Skeletal muscle satellite cell (primary cell): ENCODE data around the gene GTF2F2.
A peak's percentile ranks its signal among the peaks of the same experiment; 100 is the strongest.
"Not testable (repeated sequence)": the region's sequence is repeated elsewhere in the genome, so short reads cannot be mapped to it uniquely, and the experiment has no call there.

Experiments
- H3K27me3 ChIP-seq: 2 replicates; pipeline ENCODE4 v1.7.0; 2013; ENCODE audit warnings: low read length; ENCODE audit not compliant: control insufficient read depth, insufficient read depth
- H3K36me3 ChIP-seq: 2 replicates; pipeline ENCODE4 v1.7.0; 2013; ENCODE audit warnings: mild to moderate bottlenecking, control low read depth, low read length; ENCODE audit not compliant: insufficient read depth
- H3K4me1 ChIP-seq: 2 replicates; pipeline ENCODE4 v1.7.0; 2013; ENCODE audit warnings: low read length; ENCODE audit not compliant: control insufficient read depth, insufficient read depth
- H3K4me2 ChIP-seq: 2 replicates; pipeline ENCODE4 v1.7.0; 2013; ENCODE audit warnings: mild to moderate bottlenecking, low read length
- H3K4me3 ChIP-seq: 2 replicates; pipeline ENCODE4 v1.7.0; 2013; ENCODE audit warnings: low read length
- H3K9ac ChIP-seq: 2 replicates; pipeline ENCODE4 v1.7.0; 2013; ENCODE audit warnings: mild to moderate bottlenecking, low read depth, low read length, moderate library complexity
- H3K9me3 ChIP-seq: replicated peaks from 2 replicates; pipeline ENCODE4 v1.7.0; 2013; ENCODE audit warnings: mild to moderate bottlenecking, control low read depth, low read length

The GTF2F2 gene

DNA sequence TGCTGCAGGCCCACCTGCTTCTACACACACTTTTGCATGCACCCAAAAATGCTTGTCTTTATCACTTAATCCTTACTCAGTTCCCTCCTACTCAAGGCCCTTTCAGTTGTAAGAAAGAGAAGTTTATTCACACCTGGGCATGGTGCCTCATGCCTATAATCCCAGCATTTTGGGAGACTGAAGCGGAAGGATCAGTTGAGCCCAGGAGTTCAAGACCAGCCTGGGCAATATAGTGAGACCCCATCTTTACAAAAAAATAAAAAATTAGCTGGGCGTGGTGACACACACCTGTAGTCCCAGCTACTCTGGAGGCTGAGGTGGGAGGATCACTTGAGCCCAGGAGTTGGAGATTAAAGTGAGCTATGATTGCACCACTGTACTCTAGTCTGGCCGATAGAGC, 178.2 kb downstream of the GTF2F2 start:
- not testable (repeated sequence) for H3K4me1 ChIP-seq, H3K4me3 ChIP-seq, H3K36me3 ChIP-seq, H3K27me3 ChIP-seq, H3K9ac ChIP-seq, H3K9me3 ChIP-seq, H3K4me2 ChIP-seq

DNA sequence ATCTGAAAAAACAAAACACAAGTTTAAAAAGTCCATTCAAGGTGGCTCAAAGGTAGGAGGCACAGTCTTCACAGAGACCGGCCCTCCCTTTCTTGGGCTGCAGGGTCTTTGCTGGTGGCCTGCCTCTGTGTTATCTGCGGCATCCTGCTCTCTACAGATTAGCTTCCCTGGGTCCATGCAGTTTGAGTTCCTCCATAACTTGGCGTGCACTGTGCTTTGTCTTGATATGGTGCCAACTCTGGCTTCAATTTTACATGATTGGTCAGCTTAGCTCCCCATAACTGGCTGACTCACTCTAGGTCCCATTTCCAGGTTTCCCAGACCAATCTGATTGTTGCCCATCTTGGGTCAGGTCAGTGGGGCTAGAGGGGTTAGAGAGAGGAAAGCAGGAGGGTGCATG, 178.9 kb downstream of the GTF2F2 start:
- H3K4me2 ChIP-seq = no peak overlapping the region

DNA sequence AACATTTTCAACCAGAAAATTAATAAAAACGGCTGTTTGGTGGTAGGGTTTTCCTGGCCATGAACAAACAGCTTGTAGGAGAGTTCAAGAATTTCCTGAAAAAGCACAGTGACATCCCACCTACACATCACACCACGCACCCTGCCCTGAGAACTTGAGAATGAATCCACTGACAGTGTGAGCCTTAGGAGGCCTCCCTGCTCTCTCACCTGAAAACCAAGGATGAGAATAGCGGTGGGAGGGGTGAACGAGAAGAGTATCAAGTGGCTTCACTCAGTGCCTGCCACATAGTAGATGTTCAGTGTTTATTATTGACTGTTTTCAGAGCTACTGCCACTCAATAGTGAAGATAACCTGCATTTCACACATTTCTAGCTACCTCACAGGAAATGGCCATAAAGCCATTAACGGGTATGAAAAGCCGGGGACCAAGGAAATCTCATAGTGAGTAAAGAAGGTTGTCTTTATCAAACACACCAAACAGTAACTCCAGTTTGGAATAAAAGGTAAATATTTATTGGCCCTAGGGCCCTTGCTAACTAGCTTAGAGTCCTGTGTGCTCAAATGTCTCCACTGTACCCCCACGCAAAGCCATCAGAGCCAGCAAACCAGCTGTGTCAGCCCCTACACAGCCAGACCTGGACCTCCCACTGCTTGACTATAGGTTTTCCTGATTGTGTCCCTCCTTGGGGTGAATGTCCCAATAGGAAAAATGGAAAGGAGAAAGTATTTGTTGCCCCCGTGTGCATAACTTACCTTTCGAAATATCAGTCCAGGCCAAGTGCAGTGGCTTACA, 180.1 kb downstream of the GTF2F2 start:
- Histone ChIP-seq H3K27me3 (no peaks in the 10 kb centered on the region), H3K4me2 (no peak overlapping the region), H3K4me1 (peaks cover 7% of the 10 kb centered on the region), H3K9ac (no peak overlapping the region), H3K36me3 (no peaks in the 10 kb centered on the region), H3K9me3 (no peaks in the 10 kb centered on the region), H3K4me3 (no peak overlapping the region)

More for the DNA sequence above, 178.9 kb downstream of the GTF2F2 start:
- Histone ChIP-seq H3K4me3 (no peak overlapping the region), H3K9me3 (no peaks in the 10 kb centered on the region), H3K4me1 (peaks cover 9% of the 10 kb centered on the region), H3K9ac (no peak overlapping the region), H3K27me3 (no peaks in the 10 kb centered on the region), H3K36me3 (no peaks in the 10 kb centered on the region)

DNA sequence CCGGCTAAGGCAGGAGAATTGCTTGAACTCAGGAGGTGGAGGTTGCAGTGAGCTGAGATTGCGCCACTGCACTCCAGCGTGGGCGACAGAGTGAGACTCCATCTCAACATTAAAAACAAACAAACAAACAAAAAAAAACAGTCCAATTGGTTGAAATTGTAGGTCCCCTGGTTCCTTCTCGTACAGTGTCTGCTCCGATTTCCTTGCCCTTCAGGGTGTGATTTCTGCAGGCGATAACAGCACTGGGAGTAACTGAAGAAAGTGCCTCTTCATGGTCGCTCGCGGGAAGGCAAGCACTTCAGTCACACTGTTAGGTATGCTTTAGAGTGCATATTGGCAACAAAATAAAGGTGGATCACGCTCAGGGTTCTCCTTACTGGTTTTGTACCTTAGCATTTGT, 181.0 kb downstream of the GTF2F2 start:
- no peak overlapping the region for H3K9ac ChIP-seq
- H3K36me3 ChIP-seq = no peaks in the 10 kb centered on the region
- H3K4me1 ChIP-seq = peaks cover 6% of the 10 kb centered on the region
- no peak overlapping the region for H3K4me3 ChIP-seq
- H3K9me3 ChIP-seq = no peaks in the 10 kb centered on the region
- H3K27me3 ChIP-seq = no peaks in the 10 kb centered on the region
- no peak overlapping the region for H3K4me2 ChIP-seq

DNA sequence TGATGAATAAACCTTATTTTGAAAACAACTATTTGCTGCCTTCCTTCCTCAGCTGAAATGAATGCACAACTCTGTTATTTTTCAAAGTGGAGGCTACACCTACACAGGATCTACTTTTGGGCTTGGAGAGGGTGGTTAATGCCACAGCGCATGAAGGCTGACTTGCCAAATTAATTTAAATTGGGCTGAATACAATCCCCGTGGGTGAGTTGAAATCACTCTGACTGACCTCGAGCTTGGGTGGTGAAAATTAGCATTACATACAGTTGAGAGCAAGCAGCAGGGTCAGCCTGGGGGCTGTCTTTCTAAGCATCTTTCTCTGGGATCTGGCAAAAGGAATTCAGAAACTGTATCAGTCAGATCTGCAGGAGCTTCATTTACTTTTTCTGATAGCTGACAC, 182.2 kb downstream of the GTF2F2 start:
- H3K9ac ChIP-seq = no peak overlapping the region
- no peak overlapping the region for H3K4me2 ChIP-seq
- peaks cover 6% of the 10 kb centered on the region for H3K4me1 ChIP-seq
- no peaks in the 10 kb centered on the region for H3K27me3 ChIP-seq
- H3K9me3 ChIP-seq = no peaks in the 10 kb centered on the region
- no peaks in the 10 kb centered on the region for H3K36me3 ChIP-seq
- H3K4me3 ChIP-seq = no peak overlapping the region

DNA sequence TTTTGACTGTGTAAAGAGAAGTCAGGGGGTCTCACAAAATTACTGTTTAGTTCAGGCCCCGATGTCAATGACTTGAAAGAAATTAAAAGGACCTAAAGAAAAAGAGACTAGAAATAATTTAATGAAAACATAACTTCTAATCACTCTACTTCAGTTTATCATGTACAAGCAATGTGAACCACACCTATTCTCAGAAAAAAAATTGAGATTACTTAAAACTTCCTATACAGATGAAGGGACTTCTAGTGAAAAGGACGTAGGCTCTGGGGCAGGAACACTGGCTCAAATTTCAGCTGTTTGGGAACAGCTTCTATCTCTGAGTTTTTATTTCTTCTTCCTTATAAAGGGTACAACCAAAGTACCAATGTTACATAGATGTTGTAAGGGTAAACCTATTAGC, 182.7 kb downstream of the GTF2F2 start:
- Histone ChIP-seq H3K4me3 (no peak overlapping the region), H3K9ac (no peak overlapping the region), H3K4me2 (no peak overlapping the region), H3K4me1 (peaks cover 6% of the 10 kb centered on the region), H3K27me3 (no peaks in the 10 kb centered on the region), H3K9me3 (no peaks in the 10 kb centered on the region), H3K36me3 (no peaks in the 10 kb centered on the region)

DNA sequence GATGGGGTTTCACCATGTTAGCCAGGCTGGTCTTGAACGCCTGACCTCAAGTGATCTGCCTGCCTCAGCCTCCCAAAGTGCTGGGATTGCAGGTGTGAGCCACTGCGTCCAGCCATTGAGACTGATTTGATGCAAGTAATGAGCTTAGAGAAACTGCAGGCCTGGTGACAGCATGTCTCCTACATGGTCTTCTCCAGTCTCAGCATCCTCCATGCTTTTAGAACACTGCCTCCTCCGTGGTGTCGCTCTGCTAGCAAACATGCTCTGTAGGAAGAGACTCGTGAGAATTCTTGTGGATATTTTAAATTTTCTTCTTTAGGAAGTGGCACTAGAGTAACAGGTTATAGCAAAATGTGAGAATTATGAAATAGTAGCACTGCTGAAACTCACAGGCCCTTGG, 183.6 kb downstream of the GTF2F2 start:
- no peaks in the 10 kb centered on the region for H3K27me3 ChIP-seq
- peaks cover 5% of the 10 kb centered on the region for H3K4me1 ChIP-seq
- H3K36me3 ChIP-seq = no peaks in the 10 kb centered on the region
- H3K4me2 ChIP-seq = no peak overlapping the region
- no peaks in the 10 kb centered on the region for H3K9me3 ChIP-seq
- no peak overlapping the region for H3K4me3 ChIP-seq
- no peak overlapping the region for H3K9ac ChIP-seq

DNA sequence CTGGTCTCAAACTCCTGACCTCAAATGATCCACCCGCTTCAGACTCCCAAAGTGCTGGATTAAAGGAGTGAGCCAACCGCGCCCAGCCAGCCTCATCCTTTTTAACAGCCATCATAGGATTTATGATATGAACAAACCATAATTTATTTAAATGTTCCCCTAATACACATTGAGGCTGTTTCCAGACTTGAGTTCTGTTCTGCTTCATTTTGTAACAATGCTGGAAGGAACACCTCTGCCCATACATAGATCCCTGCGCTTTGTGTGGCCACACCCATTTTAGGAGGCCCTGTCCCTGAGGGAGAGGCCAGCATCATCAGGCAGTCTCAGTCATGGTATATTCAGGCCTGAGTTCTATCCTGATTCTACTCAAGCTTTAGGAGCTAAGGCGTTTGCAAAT, 184.8 kb downstream of the GTF2F2 start:
- Histone ChIP-seq H3K4me2 (no peak overlapping the region), H3K9ac (no peak overlapping the region), H3K4me3 (no peak overlapping the region), H3K4me1 (peaks cover 3% of the 10 kb centered on the region), H3K36me3 (no peaks in the 10 kb centered on the region), H3K9me3 (no peaks in the 10 kb centered on the region), H3K27me3 (no peaks in the 10 kb centered on the region)

DNA sequence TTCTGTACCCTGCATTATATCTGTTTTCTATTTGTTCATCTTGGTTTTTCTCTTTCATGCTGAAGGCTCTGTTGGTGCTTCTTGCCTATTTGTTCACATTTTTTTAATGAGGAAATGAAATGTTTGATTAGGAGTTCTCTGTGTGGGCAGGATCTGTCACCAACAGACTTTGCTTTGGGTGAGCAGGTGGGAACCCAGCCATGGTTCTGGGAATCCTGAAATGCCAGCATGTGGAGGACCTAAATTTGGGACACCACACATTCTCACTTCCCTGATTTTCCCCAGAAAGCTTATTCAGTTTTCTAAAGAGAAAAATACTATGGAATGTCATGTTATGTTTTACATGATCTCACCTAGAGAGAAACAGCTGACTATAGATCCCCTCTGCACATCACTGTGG, 186.7 kb downstream of the GTF2F2 start:
- peaks cover 15% of the 10 kb centered on the region for H3K4me1 ChIP-seq
- H3K36me3 ChIP-seq = no peaks in the 10 kb centered on the region
- H3K4me2 ChIP-seq = no peak overlapping the region
- H3K9me3 ChIP-seq = no peaks in the 10 kb centered on the region
- no peak overlapping the region for H3K9ac ChIP-seq
- no peaks in the 10 kb centered on the region for H3K27me3 ChIP-seq
- no peak overlapping the region for H3K4me3 ChIP-seq

DNA sequence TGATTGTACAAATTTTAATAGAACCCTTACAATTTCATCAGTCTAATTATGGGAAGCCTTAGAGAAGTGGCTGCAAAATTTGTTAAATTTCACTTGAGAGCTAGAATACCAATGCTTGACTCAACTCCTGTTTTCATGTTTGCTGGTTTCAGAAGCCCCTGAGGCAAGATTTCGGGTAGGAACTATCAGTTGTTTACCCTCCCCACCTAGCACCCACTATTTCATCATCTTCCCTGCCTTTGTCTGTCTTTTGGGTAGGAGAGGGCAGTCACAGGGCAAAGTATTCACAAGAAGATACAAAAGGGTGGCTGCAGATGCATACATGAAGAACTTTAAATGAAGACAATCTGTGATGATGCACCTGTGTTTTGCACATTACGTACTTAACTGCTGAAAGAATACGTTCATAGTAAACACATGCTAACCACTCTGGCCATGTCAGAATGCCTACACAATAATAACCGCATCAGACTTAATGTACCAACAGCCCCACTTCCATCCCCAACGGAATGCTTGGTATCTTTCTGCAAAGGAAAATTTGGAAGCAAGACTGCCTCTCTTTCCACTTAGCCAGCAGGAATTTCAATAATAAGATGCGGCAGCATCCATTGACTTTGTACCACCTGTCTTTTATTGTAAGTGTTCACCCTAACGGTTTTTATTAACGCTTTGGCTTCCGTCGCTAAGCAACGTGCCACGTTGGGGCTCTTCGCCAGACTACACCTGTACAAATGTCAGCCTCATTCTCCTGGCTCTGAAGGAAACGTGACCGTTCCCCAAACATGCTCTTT, 190.2 kb downstream of the GTF2F2 start:
- H3K36me3 ChIP-seq = no peaks in the 10 kb centered on the region
- no peak overlapping the region for H3K4me3 ChIP-seq
- peak overlapping the region; percentile 96 for H3K4me2 ChIP-seq
- H3K27me3 ChIP-seq = no peaks in the 10 kb centered on the region
- H3K4me1 ChIP-seq = peaks cover 15% of the 10 kb centered on the region
- no peaks in the 10 kb centered on the region for H3K9me3 ChIP-seq
- no peak overlapping the region for H3K9ac ChIP-seq

DNA sequence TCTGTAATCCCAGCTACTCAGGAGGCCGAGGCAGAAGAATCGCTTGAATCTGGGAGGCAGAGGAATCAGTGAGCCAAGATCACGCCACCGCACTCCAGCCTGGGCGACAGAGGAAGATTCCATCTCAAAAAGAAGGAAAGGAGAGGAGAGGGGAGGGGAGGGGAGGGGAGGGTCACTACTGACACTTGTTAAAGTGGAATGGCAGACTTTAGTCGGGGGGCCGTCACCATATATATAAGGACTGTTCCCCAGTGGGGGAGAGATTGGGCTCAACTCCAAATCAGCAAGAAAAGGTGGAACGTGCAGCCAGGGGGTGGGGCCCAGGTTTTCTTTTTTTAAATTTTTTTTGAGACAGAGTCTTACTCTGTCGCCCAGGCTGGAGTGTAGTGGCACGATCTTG, 194.5 kb downstream of the GTF2F2 start:
- Histone ChIP-seq H3K9me3 (no peaks in the 10 kb centered on the region), H3K4me1 (peaks cover 12% of the 10 kb centered on the region), H3K9ac (no peak overlapping the region), H3K4me2 (no peak overlapping the region), H3K36me3 (no peaks in the 10 kb centered on the region), H3K4me3 (no peak overlapping the region), H3K27me3 (no peaks in the 10 kb centered on the region)
